ENCODE measurements around the gene UBE2B.

Gene UBE2B

GRCh38 chr5:134411546-134412266 is 40.3 kb downstream of the UBE2B start, which contains the start of gene CDKN2AIPNL:
CDKN2AIPNL (minus strand) TSS chr5:134411881; CDS start chr5:134411854, 27 bp downstream.
- H3K4me1 ChIP-seq (ENCODE audit: control insufficient read depth, insufficient read depth, low read length): peaks cover 10% of the 10 kb centered on the region
- H3K4me3 ChIP-seq (ENCODE audit: low read depth, low read length): peak within 1 kb of the TSS; percentile 91
- H3K9me3 ChIP-seq (ENCODE audit: control insufficient read depth, insufficient read depth, low read depth, low read length): no peaks in the 10 kb centered on the region
- ChIA-PET CTCF (interaction anchor here (0.5 to 2.3 kb wide), 28 partner anchors 9 to 220 kb away, joined by 3 to 17 read pairs (median 4); partner anchors contain the start of gene UBE2B), POLR2A (interaction anchor here (0.6 to 2.3 kb wide), 15 partner anchors 15 to 355 kb away, joined by 3 to 27 read pairs (median 4); partner anchors contain the start of genes JADE2 and UBE2B)
- H3K27ac ChIP-seq (ENCODE audit: extremely low read depth, low read depth, low read length): peak within 1 kb of the TSS; percentile 63; the same call in 1 of the 2 replicates
- peaks cover 17 to 23% of the 10 kb centered on the region in 2 experiments for H3K36me3 ChIP-seq (ENCODE audit: control insufficient read depth in 2 of 2, insufficient read depth in 1 of 2, low read length in 2 of 2)
- TF ChIP-seq ZBTB7A (tag by site-specific recombination; IDR thresholded peaks at IDR 0.05; ENCODE audit: low read depth) (no peak; the same call in 1 of the 2 replicates), ZNF398 (tag by site-specific recombination; IDR thresholded peaks at IDR 0.05) (peak; percentile 67), TRIM28 (IDR thresholded peaks at IDR 0.05; ENCODE audit: borderline replicate concordance, low read length) (no peak), ZNF324 (tag by site-specific recombination; IDR thresholded peaks at IDR 0.05) (peak; percentile 87), ZNF354C (tag by site-specific recombination; IDR thresholded peaks at IDR 0.05; ENCODE audit: borderline replicate concordance, low read depth) (no peak), REPIN1 (tag by site-specific recombination; IDR thresholded peaks at IDR 0.05; ENCODE audit: low read depth) (peak; percentile 92; the same call in 1 of the 2 replicates), ZNF776 (tag by site-specific recombination; IDR thresholded peaks at IDR 0.05; ENCODE audit: borderline replicate concordance) (no peak), ZBTB17 (tag by site-specific recombination; IDR thresholded peaks at IDR 0.05) (peak; percentile 77), SP3 (tag by site-specific recombination; IDR thresholded peaks at IDR 0.05) (no peak; the same call in 1 of the 2 replicates), ZNF707 (tag by site-specific recombination; IDR thresholded peaks at IDR 0.05) (no peak), ZNF2 (tag by site-specific recombination; IDR thresholded peaks at IDR 0.05) (peak; percentile 93), ZNF292 (tag by site-specific recombination; IDR thresholded peaks at IDR 0.05; ENCODE audit: borderline replicate concordance, low read depth) (no peak), TCF7L2 (IDR thresholded peaks at IDR 0.05; ENCODE audit: borderline replicate concordance, low read depth, low read length) (no peak), ZNF580 (tag by site-specific recombination; IDR thresholded peaks at IDR 0.05) (peak; percentile 67; the same call in 1 of the 2 replicates), ZXDB (tag by site-specific recombination; IDR thresholded peaks at IDR 0.05) (peak; percentile 92), SETDB1 (IDR thresholded peaks at IDR 0.05; ENCODE audit: insufficient read length, low read length) (no peak), ZNF529 (tag by site-specific recombination; IDR thresholded peaks at IDR 0.05; ENCODE audit: insufficient replicate concordance) (no peak), ZNF548 (tag by site-specific recombination; IDR thresholded peaks at IDR 0.05) (no peak; the same call in 1 of the 2 replicates), ZNF214 (tag by site-specific recombination; IDR thresholded peaks at IDR 0.05; ENCODE audit: borderline replicate concordance) (no peak), ZFHX2 (tag by site-specific recombination; conservative IDR thresholded peaks at IDR 0.05) (peak; percentile 55), RBAK (tag by site-specific recombination; IDR thresholded peaks at IDR 0.05) (no peak), ZNF549 (tag by site-specific recombination; IDR thresholded peaks at IDR 0.05) (no peak), ZNF785 (tag by site-specific recombination; IDR thresholded peaks at IDR 0.05) (no peak), ZSCAN30 (tag by site-specific recombination; IDR thresholded peaks at IDR 0.05) (peak; percentile 99), YY2 (tag by site-specific recombination; IDR thresholded peaks at IDR 0.05) (peak; percentile 86), ZBTB44 (tag by site-specific recombination; IDR thresholded peaks at IDR 0.05) (peak; percentile 85), ZNF488 (tag by site-specific recombination; IDR thresholded peaks at IDR 0.05) (peak; percentile 11; the same call in 1 of the 2 replicates), PATZ1 (tag by site-specific recombination; IDR thresholded peaks at IDR 0.05) (peak; percentile 65), ZNF16 (tag by site-specific recombination; IDR thresholded peaks at IDR 0.05; ENCODE audit: low read depth) (no peak), ZNF174 (tag by site-specific recombination; IDR thresholded peaks at IDR 0.05) (0 out of 2 replicates have a peak, but pooled peaks have one; percentile 41), ZNF48 (tag by site-specific recombination; IDR thresholded peaks at IDR 0.05) (no peak), ZNF133 (tag by site-specific recombination; IDR thresholded peaks at IDR 0.05) (no peak)

All from HEK293 (cell line).